Activated CD4-positive, alpha-beta T cell treated with anti-CD3 and anti-CD28 coated beads for 4 hours (primary cell): ENCODE measurements around the gene GALT.

Experiments
- DNase-seq, 2 donors: peaks; one replicate each; pipeline ENCODE4 v3.0.0-alpha.2; 2020

GALT gene

DNA sequence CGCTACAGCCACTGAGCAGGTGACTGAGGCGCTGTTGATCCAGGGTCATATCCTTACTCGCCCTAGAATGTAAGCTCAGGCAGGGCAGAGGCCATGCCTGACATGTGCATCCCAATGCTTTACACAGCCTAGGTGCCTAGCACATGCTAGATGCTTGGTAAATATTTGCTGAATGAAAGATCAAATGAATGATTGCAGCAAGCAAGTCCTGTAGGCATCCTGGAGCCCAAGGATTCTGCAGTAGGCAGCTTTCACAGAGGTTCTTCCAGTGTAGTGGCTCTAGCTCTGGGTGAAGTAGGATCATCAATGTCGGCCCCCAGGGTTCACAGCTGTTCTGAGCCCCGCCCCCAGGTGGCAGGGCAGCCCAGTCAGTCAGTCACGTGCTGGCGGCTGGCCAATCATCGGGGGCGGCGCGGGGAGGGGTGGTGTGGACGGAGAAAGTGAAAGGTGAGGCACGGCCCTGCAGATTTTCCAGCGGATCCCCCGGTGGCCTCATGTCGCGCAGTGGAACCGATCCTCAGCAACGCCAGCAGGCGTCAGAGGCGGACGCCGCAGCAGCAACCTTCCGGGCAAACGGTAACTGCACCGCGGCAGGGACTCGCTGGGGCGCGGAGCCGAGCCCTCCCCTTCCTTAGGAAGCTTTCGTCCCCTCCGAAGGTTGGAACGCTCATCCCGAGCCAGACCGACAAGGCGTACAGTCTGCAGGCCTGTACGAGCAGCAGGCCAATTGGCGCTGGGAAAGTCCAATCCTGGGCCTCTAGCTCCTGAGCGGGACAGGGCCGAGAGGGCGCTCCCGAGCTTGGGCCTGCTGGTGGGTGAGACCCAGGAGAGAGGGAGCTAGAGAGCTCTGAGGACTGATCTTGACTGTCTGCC, at the start of gene GALT:
Gene GALT, plus strand, starts transcription at position 465 of the 873 bp plus-strand sequence. Its CDS starts 30 bp downstream, at position 495.
- DNase-seq = peak; percentile 95 to 97

DNA sequence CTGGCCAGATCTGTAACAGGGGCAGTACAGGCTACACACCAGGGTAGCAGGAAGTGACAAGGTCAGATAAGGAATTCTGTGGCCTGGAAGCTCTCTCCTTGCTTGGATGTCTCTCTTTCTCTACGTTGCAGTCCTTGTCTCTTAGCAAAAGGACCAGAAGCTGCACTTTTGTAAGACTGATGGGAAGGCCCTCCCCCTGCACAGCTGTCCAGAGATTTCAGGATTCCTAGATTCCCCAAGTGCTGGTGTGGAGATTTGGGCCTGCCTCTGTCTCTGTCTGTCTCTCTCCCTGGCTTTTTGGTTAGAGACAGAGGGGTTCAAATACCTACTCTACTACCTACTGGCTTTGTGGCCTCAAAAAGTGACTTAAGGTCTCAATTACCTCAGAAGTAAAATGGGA, 46.9 kb upstream of the GALT start:
- no peak for DNase-seq

DNA sequence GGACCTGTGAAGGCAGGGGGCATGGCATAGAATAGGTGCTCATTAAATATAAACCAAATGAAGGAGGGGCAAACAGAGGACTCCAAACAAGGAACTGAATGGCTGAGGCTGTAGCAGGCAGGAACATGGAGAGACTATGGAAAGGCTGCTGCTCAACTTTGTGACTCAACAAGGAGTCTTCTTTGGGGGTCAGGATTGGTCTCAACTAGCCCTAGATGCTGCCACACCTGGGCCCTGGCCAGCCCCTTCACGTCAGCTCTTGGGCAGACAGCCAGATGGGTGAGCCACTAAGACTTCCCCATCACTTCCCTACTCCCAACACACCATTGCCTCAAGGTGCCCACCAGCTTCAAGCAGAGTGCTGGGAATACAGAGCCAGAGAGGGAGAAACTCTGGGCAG, 45.6 kb upstream of the GALT start:
- DNase-seq = no peak

DNA sequence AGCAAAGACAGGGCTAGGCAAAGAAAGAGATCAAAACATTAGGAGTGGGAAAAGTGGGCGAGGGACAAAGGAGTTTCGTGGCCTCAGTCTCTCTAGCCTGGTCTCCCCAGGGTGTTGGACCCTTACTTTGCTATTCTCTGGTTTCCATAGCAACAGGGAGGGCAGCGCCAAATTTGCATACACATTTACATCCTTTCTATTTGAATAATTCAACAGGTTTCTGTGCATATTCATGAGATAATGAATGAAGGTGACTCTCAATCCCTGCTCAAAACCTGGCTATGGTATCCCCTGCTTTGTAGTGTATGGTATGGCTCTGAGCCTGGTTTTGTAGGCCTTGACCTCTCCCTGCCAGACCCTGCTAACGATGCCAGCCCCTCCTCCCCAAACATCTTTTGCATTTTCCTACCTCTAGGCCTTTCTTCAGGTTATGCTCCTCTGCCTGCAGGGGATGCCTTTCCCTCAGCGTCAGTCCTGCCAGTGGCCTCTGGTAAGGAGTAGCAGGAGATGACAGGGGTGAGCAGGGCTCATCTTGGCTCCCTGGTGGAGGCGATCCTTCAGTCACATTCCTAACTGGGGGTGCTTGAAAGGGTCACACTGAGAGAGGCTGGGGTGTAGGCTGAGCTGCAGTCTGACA, 44.4 kb upstream of the GALT start:
- DNase-seq = no peak

DNA sequence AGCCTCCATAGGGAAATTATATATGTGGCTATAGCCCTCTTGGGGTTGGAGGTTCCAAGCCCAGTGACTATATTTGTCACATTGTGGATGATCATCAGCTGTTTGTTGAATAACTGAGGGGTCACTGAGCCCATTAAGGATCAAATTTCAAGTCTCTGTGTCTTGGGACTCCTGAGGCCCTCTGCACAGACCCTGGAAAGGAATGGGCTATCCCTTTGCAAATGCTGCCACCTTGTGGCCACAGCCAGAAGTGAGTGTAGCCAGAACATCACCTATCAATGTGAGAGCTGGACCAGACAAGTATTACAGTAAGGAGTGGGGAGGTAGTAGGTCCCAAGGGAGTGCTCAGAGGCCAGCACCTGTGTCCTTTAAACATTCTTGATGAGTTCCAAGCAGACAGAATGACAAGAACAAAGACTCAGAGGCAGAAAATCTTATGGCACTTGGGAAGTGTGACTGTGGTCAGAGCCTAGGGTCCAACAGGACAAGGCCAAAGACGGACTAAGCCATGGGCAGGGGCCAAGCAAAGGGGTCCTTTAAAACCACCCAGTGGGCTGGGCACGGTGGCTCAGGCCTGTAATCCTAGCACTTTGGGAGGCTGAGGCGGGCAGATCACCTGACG, 42.8 kb upstream of the GALT start:
- peak; percentile 68 to 84 for DNase-seq

DNA sequence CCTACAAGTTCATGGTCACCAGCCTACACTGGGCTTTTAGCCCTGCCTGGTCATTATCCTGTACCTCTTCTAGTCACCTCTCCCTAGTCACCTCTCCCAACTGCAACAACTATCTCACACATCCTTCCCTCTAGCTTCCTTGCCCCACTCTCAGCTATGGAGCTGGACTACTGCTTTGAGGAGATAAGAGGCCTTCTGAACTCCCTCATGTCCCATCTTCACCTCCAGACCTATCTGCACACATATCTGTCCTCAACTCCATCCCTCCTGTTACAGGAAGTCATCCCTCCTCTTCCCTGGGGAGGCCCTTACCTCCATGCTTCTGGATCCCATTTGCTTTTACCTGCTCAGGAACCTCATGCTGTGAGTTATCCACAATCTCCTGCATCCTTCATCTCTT, 40.3 kb upstream of the GALT start:
- no peak for DNase-seq

- no peak for DNase-seq
Measured at GRCh38 chr9:34606905-34607304, 39.6 kb upstream of the GALT start.

- no peak for DNase-seq
Measured at GRCh38 chr9:34607331-34607730, 39.1 kb upstream of the GALT start.

DNA sequence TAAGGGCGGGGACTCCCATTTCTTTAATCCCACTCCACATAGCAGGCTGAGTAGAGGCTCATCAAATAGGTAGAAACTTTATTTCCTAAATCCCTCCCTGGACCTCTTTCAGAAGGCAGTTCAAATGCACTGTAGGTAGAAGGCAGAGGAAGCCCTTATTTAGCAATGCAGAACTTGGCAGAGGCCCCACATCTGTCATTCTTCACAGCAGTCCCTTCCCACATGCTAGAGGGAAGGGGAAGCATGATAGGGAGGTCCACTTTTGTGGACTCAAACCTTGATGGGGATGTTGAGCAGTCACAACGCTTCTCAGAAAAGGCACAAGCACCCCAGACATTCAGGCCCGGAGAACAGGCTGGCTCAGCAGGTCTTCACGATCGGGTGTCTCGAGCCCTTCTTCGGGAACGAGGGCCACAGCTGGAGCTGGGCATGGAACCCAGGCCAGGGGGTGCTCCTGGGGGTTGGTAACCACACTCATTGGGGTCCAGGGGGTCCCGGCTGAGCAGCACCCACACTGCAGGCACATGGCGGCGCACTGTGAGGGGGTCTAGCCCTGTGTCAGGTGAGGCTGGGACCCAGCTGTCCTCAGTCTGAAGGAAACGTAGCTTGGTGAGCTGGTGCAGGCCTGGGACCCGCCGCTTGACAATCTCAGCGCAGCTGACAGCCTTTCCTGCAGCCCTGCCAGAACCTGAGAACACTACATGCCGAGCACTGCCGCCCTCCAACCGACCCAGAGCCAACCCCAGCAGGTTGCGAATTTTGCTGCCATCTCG, 35.9 kb upstream of the GALT start:
- no peak for DNase-seq

DNA sequence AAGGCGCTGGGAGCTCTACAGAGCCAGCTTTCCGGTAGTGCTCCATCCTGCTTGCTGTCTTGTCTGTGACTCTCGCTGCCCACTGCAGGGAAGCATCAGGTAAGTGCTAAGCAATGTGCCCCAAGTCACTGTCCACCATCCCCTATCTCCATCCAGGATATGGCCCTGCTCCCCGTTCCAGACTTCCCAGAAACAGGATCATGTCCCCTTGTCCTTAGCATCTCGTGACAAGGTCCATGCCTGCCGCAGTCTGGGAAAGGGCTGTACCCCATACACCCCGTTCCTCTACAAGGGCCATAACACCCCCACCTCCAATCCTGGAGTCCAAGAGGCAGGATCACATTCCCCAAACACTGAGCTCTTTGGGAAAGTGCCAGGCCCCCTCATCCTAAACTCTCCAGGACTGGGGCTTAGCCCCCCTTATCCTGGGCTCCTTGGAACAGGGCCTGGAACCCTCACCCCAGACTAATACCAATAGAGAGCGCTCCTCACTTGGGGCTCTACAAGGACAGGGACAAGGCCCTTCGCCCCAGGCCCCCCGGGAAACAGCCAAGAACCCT, 35.1 kb upstream of the GALT start:
- peak in 1 of 2 donors; percentile 18 for DNase-seq

- DNase-seq = peak; percentile 77 to 78
Measured at GRCh38 chr9:34611811-34612787, 34.4 kb upstream of the GALT start, which contains the start of gene RPP25L. Gene RPP25L, minus strand, starts transcription at chr9:34612097. Its CDS starts 801 bp downstream, at chr9:34611296.

GRCh38 chr9:34612788-34613390, 33.6 kb upstream of the GALT start:
- peak; percentile 68 to 71 for DNase-seq

DNA sequence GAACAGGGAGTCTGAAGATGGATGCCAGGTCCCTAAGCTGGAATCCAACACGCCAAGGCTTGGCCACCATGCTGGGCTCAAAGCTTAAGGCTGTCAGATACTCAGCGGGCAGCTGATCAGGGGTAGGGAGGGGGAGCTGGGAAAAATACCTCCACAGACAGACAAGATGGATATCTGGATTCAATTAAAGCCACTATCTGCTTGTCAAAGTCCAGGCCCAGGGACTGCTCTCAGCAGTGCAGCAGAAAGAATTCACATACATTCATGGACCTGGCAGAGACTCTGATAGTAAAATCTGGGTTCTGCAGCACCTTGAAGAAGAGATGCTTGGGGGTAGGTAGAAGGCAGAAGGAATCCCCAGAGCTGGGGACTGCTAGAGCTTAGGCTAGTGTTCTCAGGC, 31.3 kb upstream of the GALT start:
- no peak for DNase-seq

DNA sequence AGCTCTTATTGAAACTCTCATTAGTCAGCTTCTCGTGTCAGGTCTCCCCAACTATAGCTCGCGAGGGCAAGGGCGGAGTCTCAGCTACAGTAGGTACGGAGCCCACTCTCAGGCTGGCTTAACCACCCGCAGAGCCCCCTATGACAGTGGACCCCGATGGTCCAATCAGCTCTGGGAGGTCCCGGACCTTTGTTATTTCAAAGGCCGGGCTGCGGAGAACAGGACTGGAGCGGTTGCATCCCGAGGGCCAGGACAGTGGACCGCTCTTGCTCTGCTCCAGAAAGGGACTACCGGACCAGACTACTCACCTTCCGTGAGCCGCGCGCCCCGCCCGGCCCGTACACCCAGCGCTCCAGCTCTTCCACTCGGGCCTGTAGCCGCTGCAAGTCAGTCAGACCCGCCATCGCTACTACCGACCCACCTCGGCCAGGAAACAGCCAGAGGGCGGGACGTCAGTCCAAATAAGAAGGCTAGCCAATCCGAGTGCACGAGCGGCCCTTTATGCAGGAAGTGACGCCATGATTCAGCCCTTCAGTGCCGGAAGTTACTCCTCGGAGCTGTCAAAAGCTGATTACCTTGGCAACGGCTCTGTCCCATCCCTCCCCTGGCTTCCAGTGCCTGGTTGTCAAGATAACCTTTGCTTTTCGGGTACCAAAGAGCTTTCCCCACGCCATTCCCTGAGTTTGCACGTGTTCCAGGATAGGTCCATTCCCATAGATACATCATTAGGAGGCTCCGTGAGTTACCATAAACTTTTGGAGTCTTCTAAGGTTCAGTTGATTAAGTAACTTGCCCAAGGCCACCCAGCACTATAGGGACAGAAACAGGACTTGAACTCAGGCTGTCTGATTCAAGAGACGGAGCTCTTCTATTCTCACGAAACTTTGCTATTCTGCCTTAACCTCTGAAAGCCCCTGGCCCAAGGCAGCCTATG, 26.1 kb upstream of the GALT start, which contains the start of gene DCTN3:
Gene DCTN3, minus strand, starts transcription at position 435 of the 934 bp plus-strand sequence. Its CDS starts 31 bp downstream, at position 404.
- DNase-seq = peak; percentile 87 to 89

DNA sequence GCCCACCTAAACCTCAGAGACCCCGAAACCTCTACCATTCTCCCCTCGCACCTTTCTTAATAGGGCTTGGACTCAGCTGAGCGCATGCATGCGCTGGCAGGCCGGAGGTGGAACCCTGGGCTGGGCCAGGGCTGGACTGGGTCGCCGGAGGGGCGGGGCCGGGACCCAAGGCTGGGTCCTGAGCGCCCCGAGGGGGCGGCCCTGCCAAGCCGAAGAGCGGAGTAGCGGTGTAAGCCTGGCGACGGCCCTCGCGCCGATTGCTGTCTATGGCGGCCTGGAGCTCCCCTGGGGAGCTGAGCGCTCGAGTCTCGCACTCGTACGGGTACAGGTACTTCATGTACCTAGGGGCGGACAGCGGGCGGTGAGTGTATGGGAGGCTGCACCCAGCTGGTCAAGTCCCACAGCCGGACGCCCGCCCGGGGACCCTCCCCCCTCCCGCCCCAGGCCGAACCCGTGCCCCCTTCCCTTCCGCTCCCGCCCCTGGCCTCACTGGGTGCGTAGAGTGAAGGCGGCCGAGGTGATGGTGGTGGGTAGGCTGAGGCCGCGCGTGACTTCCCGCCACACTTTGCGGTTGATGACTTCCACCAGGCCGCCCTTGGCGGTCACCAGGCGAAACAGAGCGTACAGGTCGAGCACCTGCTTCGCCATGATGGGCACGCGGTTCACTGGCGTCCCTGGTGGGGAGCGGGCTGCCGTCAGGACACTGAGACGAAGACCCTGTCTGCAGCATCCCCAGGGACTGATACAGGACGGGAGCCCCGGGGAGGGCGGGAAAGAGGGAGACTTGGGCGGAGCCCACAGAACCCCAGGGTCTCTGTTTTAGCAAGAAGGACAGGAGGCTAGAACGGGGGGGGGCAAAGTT, 22.9 kb upstream of the GALT start:
- DNase-seq = no peak

- no peak for DNase-seq
Measured at GRCh38 chr9:34624475-34625185, 21.8 kb upstream of the GALT start.

- DNase-seq = no peak
Measured at GRCh38 chr9:34625186-34625486, 21.3 kb upstream of the GALT start.
